SK-N-SH treated with all-trans-retinoic acid at 6 μM for 48 hours (cell line): ENCODE measurements around the gene FRS3.

Experiments
- ARNTL ChIP-seq: fragments of 450-650 bp; formaldehyde crosslinking; IDR thresholded peaks from 2 replicates; pipeline ENCODE4 v1.5.0; 2020; ENCODE audit warnings: low read depth, mild to moderate bottlenecking, moderate library complexity, borderline replicate concordance
- ZFP3 ChIP-seq: fragments of 250-450 bp; sonication (Bioruptor Pico); IDR thresholded peaks from 2 replicates; pipeline ENCODE4 v1.5.0; 2020; ENCODE audit warnings: mild to moderate bottlenecking, moderate library complexity
- ZFP30 ChIP-seq: fragments of 450-650 bp; formaldehyde crosslinking; IDR thresholded peaks from 2 replicates; pipeline ENCODE4 v1.5.0; 2022; ENCODE audit warnings: mild to moderate bottlenecking, moderate library complexity
- ZNF8 ChIP-seq: fragments of 450-650 bp; formaldehyde crosslinking; IDR thresholded peaks from 2 replicates; pipeline ENCODE4 v1.5.0; 2020; ENCODE audit warnings: mild to moderate bottlenecking, moderate library complexity
- TF ChIP-seq, protein P1 (sequence below): fragments of 250-450 bp; sonication (Bioruptor Pico); IDR thresholded peaks from 2 replicates; pipeline ENCODE4 v1.5.1; 2020; ENCODE audit warnings: low read depth, mild to moderate bottlenecking, moderate library complexity
- TF ChIP-seq, protein P2 (sequence below): fragments of 250-450 bp; sonication (Bioruptor Pico); IDR thresholded peaks from 2 replicates; pipeline ENCODE4 v1.5.0; 2020; ENCODE audit warnings: mild to moderate bottlenecking, moderate library complexity
- TF ChIP-seq, protein P3 (sequence below): fragments of 250-450 bp; sonication (Bioruptor Pico); IDR thresholded peaks from 2 replicates; pipeline ENCODE4 v1.8.0; 2020; ENCODE audit warnings: mild to moderate bottlenecking, moderate library complexity, borderline replicate concordance

DNA sequence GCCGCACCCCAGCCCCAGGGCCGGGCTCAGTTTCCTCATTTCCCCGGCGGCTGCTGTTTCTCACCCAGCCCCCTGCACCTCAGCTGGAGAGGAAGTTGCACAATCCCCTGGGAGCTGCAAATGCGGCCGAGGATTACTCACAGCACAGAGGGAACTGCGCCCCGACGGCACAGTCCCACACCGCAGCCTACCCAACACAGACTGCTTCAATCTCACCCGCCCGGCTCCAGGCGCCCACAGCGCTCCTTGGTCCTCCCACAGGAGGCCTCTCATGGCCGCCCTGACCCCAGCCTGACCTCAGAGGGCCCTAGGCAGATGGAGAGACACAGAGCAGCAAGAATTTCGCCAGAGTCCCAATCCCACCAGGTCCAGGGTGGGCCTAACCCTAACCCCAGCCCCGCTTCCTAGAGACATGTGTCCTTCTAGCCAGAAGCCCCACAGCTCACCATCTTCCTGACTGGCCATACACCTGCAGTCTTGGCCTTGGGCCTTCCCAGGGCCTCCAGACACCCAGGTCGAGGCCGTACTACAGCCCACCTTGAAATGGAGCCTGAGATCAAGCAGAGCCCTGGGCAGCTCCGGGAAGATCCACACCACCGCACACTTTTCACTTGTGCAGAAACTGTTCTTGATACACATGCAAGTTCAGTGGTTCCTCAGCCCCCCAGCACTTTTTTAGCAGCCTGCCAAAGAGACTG is 56.0 kb downstream of the FRS3 start:
- TF ChIP-seq, protein P1, sequence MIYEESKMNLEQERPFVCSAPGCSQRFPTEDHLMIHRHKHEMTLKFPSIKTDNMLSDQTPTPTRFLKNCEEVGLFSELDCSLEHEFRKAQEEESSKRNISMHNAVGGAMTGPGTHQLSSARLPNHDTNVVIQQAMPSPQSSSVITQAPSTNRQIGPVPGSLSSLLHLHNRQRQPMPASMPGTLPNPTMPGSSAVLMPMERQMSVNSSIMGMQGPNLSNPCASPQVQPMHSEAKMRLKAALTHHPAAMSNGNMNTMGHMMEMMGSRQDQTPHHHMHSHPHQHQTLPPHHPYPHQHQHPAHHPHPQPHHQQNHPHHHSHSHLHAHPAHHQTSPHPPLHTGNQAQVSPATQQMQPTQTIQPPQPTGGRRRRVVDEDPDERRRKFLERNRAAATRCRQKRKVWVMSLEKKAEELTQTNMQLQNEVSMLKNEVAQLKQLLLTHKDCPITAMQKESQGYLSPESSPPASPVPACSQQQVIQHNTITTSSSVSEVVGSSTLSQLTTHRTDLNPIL (CRISPR knock-in tag): no peak
- TF ChIP-seq ZFP30 (CRISPR knock-in tag): no peak
- TF ChIP-seq, protein P2, sequence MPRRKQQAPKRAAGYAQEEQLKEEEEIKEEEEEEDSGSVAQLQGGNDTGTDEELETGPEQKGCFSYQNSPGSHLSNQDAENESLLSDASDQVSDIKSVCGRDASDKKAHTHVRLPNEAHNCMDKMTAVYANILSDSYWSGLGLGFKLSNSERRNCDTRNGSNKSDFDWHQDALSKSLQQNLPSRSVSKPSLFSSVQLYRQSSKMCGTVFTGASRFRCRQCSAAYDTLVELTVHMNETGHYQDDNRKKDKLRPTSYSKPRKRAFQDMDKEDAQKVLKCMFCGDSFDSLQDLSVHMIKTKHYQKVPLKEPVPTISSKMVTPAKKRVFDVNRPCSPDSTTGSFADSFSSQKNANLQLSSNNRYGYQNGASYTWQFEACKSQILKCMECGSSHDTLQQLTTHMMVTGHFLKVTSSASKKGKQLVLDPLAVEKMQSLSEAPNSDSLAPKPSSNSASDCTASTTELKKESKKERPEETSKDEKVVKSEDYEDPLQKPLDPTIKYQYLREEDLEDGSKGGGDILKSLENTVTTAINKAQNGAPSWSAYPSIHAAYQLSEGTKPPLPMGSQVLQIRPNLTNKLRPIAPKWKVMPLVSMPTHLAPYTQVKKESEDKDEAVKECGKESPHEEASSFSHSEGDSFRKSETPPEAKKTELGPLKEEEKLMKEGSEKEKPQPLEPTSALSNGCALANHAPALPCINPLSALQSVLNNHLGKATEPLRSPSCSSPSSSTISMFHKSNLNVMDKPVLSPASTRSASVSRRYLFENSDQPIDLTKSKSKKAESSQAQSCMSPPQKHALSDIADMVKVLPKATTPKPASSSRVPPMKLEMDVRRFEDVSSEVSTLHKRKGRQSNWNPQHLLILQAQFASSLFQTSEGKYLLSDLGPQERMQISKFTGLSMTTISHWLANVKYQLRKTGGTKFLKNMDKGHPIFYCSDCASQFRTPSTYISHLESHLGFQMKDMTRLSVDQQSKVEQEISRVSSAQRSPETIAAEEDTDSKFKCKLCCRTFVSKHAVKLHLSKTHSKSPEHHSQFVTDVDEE (CRISPR knock-in tag): no peak
- TF ChIP-seq ZNF8: no peak
- TF ChIP-seq ARNTL (CRISPR knock-in tag): no peak
- no peak for TF ChIP-seq ZFP3 (CRISPR knock-in tag)
- TF ChIP-seq, protein P3, sequence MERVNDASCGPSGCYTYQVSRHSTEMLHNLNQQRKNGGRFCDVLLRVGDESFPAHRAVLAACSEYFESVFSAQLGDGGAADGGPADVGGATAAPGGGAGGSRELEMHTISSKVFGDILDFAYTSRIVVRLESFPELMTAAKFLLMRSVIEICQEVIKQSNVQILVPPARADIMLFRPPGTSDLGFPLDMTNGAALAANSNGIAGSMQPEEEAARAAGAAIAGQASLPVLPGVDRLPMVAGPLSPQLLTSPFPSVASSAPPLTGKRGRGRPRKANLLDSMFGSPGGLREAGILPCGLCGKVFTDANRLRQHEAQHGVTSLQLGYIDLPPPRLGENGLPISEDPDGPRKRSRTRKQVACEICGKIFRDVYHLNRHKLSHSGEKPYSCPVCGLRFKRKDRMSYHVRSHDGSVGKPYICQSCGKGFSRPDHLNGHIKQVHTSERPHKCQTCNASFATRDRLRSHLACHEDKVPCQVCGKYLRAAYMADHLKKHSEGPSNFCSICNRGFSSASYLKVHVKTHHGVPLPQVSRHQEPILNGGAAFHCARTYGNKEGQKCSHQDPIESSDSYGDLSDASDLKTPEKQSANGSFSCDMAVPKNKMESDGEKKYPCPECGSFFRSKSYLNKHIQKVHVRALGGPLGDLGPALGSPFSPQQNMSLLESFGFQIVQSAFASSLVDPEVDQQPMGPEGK: no peak
